Measurements from ENCODE around the gene SPECC1.

- TF ChIP-seq DNMT1 (CRISPR knock-in tag; IDR thresholded peaks at IDR 0.05): no peak
- TF ChIP-seq IKZF1 (IDR thresholded peaks at IDR 0.05): no peak
- TF ChIP-seq ATF1 (CRISPR knock-in tag; IDR thresholded peaks at IDR 0.05): no peak
- TF ChIP-seq ZSCAN9 (CRISPR knock-in tag; IDR thresholded peaks at IDR 0.05; ENCODE audit: borderline replicate concordance): no peak
Observed at GRCh38 chr17:20096430-20096829, 87.3 kb downstream of the SPECC1 start.
